NCI-H2107 (cell line): ENCODE results near the gene NATD1.

ENCODE experiments used
- DNase-seq: peaks from one replicate; lab custom pipeline; 2025; lab: John Stamatoyannopoulos, UW

The NATD1 gene

GRCh38 chr17:21214777-21215541 lies 38.3 kb downstream of the NATD1 start:
- no peak for DNase-seq

GRCh38 chr17:21214015-21214776 lies 39.0 kb downstream of the NATD1 start, which contains the start of gene TMEM11:
Gene TMEM11, minus strand, starts transcription at chr17:21214161. Its CDS starts 9 bp downstream, at chr17:21214152.
- peak; percentile 78 for DNase-seq

- no peak for DNase-seq
Measured at GRCh38 chr17:21213638-21214014, 39.6 kb downstream of the NATD1 start.

GRCh38 chr17:21212826-21213637 lies 40.2 kb downstream of the NATD1 start:
- no peak for DNase-seq

- DNase-seq: no peak
Measured at GRCh38 chr17:21211825-21212479, 41.3 kb downstream of the NATD1 start.

- DNase-seq: no peak
Measured at GRCh38 chr17:21210411-21211076, 42.7 kb downstream of the NATD1 start.

- no peak for DNase-seq
Measured at GRCh38 chr17:21209511-21210175, 43.6 kb downstream of the NATD1 start.

- no peak for DNase-seq
Measured at GRCh38 chr17:21208352-21208751, 44.9 kb downstream of the NATD1 start.

GRCh38 chr17:21204935-21205334 lies 48.3 kb downstream of the NATD1 start:
- DNase-seq: no peak

GRCh38 chr17:21202512-21202911 lies 50.7 kb downstream of the NATD1 start:
- no peak for DNase-seq

GRCh38 chr17:21201874-21202273 lies 51.3 kb downstream of the NATD1 start:
- DNase-seq: no peak

GRCh38 chr17:21201298-21201595 lies 52.0 kb downstream of the NATD1 start:
- no peak for DNase-seq

GRCh38 chr17:21200590-21201297 lies 52.5 kb downstream of the NATD1 start:
- no peak for DNase-seq

GRCh38 chr17:21199856-21200255 lies 53.4 kb downstream of the NATD1 start:
- no peak for DNase-seq

- no peak for DNase-seq
Measured at GRCh38 chr17:21199311-21199710, 53.9 kb downstream of the NATD1 start.

- no peak for DNase-seq
Measured at GRCh38 chr17:21198411-21198810, 54.8 kb downstream of the NATD1 start.

- no peak for DNase-seq
Measured at GRCh38 chr17:21196126-21196525, 57.1 kb downstream of the NATD1 start.

GRCh38 chr17:21194703-21195102 lies 58.5 kb downstream of the NATD1 start:
- no peak for DNase-seq

- no peak for DNase-seq
Measured at GRCh38 chr17:21194226-21194625, 59.0 kb downstream of the NATD1 start.

GRCh38 chr17:21193031-21193430 lies 60.2 kb downstream of the NATD1 start:
- DNase-seq: no peak
